ENCODE measurements around the gene SMC3.
A peak's percentile ranks its signal among the peaks of the same experiment; 100 is the strongest.
"Not testable (repeated sequence)": the region's sequence is repeated elsewhere in the genome, so short reads cannot be mapped to it uniquely, and the experiment has no call there.

SMC3 gene

DNA sequence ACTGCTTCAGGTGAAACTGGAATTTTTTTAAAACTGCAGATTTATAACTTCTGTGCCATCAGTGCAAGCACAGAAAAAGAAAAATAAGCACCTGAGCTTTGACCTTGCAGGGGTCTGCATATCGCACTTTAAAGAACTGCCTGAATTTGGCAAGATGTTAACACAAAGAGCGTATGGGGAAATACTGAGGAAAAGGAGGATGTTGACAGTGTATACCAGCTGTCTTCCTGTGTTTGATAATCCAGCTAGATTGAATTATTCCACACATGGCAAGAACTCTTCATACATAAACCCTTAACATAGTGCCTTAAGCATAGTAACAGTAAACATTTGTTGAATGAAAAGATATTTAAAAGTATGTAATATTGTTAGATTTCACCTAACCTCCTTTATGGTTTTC, 30.0 kb downstream of the SMC3 start:
- no peak for DNase-seq

DNA sequence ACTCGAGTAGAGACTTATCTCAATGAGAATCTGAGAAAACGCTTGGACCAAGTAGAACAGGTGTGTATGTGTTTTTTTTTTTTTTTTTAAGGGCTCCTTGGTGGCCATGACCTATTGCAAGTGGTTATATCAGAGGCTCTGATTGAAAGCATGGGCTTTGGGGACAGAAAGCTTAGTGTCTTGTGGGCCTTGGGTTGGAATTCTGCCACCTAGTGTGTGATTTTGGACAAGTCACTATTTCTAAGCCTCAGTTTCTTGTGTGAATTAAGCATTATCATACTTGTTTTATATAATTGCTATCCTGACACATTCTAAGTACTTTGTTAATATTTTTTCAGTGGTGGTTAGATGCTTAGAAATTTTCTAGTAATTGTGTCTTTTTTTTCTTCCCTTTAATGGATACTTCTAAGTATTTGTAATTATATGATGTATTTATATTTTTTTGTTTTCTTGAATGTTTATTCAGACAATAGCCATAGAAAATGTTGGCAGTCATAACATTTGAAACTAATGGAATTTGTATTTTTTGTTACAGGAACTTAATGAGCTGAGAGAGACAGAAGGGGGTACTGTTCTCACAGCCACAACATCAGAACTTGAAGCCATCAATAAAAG, 33.1 kb downstream of the SMC3 start:
- no peak for DNase-seq

DNA sequence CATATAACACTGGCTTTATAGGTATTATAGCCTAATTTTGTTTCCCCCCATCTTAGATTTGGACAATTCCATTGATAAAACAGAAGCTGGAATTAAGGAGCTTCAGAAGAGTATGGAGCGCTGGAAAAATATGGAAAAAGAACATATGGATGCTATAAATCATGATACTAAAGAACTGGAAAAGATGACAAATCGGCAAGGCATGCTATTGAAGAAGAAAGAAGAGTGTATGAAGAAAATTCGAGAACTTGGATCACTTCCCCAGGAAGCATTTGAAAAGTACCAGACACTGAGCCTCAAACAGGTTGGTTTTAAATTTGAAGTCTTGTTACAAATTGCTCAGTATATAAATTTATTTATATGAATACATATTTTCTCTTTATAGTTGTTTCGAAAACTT, 34.1 kb downstream of the SMC3 start:
- no peak for DNase-seq

DNA sequence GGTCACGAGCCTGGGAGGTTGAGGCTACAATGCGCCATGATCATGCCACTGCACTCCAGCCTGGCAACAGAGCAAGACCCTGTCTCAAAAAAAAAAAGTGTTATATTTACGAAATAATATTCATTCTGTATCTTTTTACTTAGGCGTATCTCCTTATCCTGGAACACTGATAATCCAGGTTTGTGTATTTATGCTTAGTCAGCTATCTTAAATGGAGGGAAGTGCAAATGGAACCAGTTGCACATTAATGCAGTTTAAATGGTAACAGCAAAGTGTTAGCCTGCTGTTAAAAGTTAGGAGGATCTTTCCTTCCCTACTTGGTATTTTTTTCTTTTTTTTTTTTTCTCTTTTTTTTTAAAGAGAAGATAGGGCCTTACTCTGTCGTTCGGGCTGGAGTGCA, 40.6 kb downstream of the SMC3 start:
- no peak for DNase-seq

DNA sequence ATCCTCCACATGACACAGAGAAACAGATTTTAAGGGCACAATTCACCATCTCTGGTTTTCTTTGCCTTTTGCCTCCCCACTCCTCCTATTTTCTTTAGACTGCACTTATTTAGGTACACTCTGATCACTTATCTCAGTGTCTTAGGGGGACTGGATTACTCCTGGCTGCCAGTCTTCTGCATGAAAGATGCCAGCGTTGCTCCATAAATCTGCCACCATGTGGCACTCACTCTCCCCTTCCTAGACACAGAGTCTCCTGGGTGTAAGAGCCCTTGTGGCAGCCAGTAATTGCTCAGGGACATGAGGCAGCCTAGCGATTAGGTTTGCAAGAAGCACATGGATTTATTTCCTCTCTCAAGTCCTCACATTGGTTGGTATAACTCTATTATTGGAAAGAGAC, 42.1 kb downstream of the SMC3 start:
- peak; percentile 55 for DNase-seq

DNA sequence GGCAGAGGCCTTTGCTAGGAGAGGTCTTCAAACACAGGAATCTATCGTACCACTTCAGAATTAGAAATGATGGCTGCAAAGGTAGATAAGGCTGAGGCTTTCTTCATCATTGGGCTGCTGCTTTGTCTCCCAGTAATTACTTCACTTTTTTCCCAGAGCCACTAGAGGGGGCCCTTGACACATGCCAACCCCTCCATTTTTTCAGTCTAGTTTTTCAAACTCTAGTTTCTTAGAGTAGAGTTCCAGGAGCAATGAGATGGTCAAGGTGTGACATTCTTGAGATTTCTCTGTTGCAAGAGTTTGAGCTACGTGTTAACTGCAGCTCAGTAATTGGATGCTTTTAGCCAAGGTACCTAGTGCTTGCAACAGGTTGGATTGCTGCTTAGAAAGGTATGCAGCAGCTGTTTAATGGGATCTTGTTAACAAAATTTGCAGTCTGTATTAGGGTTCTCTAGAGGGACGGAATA, 42.8 kb downstream of the SMC3 start:
- peak; percentile 31 for DNase-seq

DNA sequence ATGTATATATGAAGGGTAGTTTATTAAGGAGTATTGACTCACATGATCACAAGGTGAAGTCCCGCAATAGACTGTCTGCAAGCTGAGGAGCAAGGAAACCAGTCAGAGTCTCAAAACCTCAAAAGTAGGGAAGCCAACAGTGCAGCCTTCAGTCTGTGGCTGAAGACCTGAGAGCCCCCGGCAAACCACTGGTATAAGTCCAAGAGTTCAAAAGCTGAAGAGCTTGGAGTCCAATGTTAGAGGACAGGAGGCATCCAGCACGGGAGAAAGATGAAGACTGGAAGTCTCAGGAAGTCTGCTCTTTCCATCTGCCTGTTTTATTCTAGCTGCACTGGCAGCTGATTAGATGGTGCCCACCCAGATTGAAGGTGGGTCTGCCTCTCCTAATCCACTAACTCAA, 43.3 kb downstream of the SMC3 start:
- not testable (repeated sequence) for DNase-seq

DNA sequence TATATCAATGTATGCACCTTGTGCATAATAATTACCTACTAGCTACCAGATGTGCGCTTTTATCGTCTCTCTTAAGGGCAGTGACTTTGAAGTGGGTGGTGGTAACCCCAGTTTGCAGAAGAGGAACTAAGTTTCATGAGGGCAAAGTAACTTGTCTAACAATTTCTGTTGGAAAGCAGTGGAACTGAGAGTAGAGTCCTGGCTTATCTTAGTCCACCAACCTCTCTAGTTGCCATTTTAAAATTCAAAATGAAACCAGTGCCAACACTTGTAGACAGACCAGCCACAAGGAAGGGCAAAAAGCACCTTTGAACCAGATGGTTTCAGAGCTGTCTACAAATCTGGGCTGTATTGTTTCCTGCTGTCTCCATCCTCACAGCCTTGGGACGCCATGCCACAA, 44.6 kb downstream of the SMC3 start:
- no peak for DNase-seq

DNA sequence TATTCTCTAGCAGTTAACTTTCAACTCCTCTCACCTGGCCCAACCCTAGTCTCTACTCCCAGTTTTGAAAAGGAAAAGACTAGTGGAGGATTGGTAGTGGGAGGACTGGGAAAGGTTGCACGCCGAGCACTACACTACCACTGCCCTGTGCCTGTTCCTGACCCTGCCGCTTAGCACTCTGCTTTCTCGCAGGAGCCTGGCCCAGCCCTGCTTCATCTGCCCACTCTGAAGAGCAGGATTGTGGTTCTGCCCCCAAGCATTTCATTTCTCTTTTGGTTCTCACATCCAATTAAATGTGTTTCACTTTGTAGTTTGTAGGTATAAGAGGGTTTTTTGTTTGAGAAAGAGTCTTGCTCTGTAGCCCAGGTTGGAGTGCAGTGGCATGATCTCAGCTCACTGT, 45.1 kb downstream of the SMC3 start:
- DNase-seq, result no peak

DNA sequence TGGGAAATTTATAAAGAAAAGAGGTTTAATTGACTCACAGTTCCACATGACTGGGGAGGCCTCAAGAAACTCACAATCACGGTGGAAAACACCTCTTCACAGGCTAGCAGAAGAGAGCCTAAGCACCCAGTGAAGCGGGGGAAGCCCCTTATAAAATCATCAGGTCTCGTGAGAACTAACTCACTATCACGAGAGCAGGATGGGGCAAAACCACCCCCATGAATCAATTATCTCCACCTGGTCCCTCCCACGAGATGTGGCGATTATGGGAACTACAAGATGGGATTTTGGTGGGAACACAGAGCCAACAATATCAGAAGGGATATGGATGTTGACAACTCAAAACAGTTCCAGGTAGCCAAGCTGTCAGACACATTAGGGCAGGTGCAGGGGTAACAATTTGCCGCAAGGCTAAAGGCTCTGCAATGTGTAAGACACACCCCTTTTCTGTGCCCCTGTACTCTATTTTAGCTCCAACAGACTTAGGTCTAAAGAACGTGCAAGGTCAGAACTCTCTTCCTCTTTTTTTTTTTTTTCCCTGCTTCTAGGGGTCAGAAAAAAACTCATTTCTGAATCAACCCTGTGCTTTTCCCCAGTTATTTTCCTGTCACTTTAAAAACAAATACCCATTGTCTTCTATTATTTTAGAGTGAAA, 46.0 kb downstream of the SMC3 start:
- DNase-seq, result no peak

DNA sequence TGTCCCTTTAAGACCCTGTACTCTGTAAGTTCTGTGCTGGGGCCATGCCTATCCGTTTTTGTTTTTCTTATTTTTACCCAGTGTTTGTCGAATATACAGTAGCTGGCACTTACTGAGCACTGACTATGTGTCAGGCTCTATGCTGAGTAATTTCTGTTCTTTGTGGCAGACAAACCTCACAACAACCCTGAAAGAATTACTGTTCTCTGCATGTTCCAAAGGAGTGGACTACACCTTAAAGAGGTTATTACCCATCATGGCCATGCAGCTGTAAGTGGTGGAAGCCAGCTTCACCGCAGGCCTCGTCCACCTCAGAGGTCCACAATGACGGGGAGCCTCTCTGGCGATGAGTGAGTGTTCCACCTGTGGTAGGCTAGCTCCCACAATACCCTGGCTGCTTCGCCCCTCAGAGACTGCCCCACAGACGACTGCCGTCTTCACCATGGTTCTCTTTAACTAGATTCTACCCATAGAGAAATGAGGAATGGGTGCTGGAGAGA, 46.6 kb downstream of the SMC3 start:
- no peak for DNase-seq

DNA sequence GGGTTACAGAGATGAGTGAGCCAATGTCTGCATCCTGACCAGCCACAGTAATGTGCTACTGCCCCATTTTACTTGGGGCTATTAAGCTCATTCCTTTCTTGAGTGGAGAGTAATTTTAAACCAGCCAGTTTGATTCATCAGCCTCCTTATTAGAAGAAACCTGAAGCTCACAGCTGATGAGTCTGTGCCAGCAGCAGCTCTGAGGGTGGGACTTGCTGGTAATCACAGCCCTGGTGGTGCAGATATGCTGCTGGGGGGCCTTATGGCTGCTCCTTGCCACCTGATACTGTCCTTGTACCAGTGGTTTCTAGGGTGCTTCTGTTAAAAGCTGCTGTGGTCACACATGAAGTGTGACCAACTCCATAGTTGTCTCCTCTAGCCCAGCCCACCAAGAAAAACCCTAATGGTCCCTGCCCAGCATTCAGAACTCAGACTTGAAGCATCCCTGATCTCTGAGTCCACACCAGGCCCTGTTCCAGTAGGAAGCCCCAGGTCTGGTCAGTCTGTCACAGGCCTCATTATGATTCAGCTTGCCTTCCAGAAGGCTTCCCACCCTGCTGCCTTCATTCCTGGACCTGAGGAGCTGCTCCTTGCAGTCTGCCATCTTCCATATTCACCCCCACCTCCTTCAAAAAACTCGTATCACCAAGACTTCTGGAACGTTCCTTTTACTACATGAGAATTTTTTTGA, 47.7 kb downstream of the SMC3 start:
- no peak for DNase-seq

DNA sequence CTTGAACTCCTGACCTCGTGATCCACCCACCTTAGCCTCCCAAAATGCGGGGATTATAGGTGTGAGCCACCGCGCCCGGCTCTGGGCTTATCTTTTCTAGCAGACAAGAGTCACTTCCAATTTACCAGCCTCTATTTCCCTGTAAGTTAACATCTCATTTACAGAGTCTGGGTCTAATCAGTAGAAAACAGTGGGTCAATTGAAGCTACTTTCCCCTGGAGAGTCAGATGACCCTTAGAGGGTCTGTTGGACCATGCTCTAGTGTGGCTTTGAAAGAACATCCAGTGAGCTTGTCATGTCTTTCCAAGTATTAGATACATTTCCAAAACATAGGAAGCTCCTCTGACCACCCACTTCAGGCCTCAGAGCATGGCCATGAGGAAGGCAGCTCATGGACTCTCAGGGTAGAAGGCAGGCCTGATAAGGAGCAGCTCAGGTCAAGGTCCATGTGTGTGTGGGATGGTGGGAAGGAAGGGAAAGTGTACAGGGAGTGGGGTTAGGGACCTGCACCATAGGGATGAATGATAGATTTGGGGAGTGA, 49.1 kb downstream of the SMC3 start:
- no peak for DNase-seq

DNA sequence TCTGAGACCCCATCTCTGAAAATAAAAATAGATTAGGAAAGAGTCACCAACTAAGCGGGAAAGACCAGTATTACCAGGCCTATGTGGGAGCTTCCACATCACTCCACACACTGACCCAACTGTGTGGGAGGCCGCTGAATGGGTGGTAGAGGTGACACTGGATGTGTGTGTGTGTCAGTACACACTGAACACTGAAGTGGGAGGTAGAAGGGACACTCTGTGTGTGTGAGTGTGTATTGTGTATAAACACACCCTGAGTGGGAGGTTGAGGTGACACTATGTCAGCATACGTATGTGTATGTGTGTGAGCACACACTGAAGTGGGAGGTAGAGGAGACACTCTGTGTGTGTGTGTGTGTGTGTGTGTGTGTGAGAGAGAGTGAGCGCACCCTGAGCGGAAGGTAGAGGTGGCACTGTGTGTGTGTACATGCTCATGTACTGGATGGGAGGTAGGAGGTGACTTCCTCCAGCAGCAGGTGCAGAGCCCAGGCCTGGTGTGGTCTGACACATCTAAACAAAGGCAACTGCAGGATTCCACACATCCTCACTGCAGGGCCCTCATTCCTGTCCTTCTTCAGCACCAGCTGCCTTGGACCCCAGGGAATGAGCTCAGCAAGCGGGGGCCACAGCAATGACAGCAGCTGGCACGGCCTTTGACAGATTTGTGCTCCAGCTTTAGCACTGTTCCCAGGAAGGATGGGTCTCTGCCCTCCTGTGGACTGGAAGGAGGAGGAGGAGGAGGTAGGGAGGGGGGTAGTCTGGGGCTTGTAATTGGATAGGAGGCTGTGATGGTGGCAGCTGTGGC, 50.1 kb downstream of the SMC3 start:
- DNase-seq, result no peak

DNA sequence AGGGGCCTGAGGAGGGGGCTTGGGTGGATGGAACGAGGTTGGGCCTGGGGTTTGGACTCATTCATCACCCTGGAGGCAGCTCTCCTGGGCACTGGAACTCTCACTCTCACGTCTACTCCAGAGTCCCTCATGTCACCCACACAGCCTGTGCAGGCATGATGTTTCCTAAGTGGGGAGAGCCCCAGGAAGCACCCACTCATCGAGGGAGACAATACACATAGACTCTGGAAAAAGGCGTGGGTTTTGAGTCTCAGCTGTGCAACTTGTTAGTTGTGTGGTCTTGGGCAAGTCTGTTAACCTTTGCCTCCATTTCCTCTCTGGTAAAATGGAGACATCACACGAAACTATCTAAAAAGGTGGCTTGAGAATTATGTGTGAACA, 50.7 kb downstream of the SMC3 start:
- DNase-seq, result no peak

DNA sequence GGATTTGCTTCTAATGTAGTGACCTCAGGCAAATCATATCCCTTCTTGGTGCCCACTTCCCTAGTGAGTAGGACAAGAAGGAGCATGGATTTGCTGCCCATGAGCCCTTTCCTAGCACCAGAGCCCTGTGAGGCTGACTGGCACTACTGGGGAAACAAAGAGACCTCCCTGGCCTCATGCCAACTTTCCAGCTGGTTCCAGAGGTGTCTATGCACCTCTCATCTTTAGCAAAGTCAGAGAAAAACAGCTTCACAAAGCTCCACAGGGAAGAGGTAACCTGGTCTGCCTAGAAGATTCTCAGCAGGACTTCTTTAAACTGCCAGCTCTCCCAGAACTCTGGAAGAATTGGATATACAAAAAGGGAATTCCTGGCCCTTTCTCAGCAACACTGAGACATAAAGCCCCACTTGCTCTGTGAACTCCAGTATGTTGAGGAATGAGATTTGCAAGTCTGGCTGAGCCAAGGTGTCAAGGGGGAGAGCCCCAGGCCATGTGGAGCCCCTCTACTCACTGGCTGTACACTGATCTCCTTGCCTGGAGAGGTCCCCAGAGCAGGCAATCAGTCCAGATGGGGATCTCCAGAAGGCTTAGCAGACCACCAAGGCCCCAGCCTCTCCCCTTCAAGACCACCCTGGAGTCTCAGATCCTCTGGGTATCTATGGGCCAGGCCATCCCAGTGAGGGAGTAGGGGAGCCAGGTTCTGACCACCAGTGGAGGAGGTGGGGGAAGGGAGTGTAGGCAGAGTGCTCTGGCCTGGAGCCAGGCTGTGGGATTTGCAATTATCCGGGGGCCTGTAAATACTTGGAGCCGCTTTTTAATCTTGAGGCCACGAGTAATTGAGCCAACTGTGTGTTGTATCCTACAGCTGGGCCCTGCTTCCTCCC, 52.3 kb downstream of the SMC3 start:
- DNase-seq, result no peak

DNA sequence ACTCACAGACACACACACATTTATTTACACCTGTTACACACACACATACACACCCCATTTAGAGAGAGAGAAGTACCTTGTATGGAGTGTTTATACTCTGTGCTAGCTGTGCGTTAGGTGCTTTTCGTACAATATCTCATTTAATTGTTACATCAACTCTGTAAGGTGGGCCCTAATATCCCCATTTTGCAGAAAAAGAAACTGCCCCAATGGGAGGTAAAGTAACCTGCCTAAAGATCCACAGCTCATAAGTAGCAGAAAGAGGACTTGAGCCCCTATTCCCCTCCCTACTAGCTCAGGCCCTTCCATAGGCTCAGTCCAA, 52.9 kb downstream of the SMC3 start:
- no peak for DNase-seq

DNA sequence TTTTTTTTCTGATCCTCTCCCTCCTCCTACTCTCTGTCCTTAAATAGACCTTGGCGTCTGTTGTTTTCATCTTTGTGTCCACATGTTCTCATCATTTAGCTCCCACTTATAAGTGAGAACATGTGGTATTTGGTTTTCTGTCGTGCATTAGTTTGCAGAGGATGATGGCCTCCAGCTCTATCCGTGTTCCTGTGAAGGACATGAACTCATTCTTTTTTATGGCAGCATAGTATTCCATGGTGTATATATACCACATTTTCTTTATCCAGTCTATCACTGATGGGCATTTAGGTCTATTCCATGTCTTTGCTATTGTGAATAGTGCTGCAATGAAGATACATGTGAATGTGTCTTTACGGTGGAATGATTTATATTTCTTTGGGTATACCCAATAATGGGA, 55.8 kb downstream of the SMC3 start:
- not testable (repeated sequence) for DNase-seq

DNA sequence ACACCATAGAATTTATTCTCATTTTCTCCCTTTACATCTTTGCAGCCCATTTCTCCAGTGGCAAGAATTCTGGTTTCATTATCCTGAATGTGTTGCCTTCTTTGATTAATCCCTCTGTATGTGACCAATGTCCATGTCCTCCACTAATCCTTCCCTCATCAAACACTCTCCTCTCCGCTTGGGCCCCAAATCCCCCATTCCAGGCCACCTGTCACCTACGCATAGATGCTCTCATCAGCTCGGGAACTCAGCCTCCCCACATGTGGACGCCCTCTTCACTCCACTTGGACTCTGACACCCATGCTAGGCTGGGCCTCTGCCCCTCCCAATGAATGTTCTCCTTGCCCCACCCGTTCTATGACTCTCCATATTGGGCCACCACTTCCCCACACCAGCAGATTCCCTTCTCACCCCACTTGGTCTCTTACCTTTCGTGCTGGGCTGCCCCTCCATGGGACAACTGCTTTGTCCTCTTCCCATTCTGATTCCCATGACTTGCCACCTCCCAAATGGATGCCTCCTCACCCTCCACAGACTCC, 57.9 kb downstream of the SMC3 start:
- DNase-seq, result no peak

DNA sequence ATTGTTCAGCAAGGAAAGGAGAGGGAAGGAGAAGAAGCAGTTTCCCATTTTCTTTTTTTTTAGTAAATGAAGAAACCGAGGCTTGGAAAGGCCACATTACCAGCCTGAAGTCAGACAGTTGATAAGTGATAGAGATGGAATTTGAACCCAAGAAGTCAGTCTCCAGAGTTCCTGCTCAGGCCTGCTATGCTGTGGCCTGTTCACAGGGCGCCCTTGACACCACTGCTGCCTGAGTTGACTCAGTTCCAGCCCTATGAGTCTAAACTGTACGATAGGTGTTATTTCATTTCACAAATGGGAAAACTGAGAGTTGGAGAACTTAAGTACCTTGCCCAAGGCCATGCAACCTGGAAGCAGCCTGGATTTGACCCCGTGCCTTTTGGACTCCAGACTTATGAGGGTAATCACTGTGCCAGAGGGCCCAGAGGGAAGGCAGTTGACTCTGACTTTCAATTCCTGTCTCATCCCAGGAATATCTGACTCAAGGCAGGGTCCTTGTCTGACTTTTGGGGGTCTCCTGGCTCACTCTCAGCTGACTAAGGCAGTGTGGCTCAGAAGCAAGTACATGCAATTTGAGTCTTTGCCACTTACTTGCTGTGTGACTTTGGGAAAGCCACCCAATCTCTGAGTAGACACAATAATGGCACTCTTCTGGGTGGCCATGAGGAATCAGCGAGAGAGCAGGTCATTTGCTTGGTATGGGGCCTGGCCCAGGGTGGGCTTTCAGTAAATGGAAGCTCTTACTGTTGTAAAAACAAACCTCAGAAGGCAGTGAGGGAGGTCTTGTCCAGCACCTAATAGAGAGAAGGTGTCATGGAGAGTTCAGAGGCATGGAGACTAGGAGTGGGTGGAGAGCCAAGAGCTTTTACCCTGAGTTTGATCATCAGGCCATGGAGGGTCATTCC, 58.7 kb downstream of the SMC3 start:
- no peak for DNase-seq

DNA sequence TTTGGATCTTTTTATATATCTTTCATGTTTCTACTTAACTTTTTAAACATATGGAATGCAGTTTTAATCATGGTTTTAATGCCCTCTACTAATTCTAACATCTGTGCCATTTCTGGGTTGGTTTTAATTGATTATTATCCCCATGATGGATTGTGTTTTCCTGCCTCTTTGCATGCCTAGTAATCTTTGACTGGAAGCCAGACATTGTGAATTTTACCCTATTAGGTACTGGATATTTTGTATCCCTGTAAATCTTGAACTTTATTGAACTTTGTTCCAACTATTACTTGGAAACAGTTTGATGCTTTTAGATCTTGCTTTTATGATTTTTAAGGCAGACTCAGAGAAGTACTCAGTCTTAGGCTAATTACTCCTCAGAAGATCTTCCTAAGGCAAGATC, 60.7 kb downstream of the SMC3 start:
- no peak for DNase-seq

Measured in DMS 273 treated with DMSO at 0.1 percent for 48 hours (cell line).